Activated T-cell treated with anti-CD3 and anti-CD28 coated beads, Interleukin-2, amount 50 U/mL, for 24 hours (primary cell): ENCODE results near the gene EDIL3.

Experiments
- DNase-seq: peaks from one replicate; pipeline ENCODE4 v3.0.0-alpha.2; 2020
- H3K27ac Mint-ChIP-seq: 2 replicates; pipeline ENCODE4 v1.8.0; 2020; ENCODE audit warnings: mild to moderate bottlenecking, mixed read lengths
- H3K27me3 Mint-ChIP-seq: 2 replicates; pipeline ENCODE4 v1.8.0; 2020; ENCODE audit warnings: mixed read lengths
- H3K36me3 Mint-ChIP-seq: 2 replicates; pipeline ENCODE4 v1.8.0; 2020; ENCODE audit warnings: low read depth, mixed read lengths
- H3K4me1 Mint-ChIP-seq: 2 replicates; pipeline ENCODE4 v1.8.0; 2020; ENCODE audit warnings: low read depth, mixed read lengths
- H3K4me3 Mint-ChIP-seq: 2 replicates; pipeline ENCODE4 v1.8.0; 2020; ENCODE audit warnings: mild to moderate bottlenecking, moderate library complexity, mixed read lengths
- H3K9me3 Mint-ChIP-seq: 2 replicates; pipeline ENCODE4 v1.8.0; 2020; ENCODE audit warnings: mixed read lengths

EDIL3 gene, protein sequence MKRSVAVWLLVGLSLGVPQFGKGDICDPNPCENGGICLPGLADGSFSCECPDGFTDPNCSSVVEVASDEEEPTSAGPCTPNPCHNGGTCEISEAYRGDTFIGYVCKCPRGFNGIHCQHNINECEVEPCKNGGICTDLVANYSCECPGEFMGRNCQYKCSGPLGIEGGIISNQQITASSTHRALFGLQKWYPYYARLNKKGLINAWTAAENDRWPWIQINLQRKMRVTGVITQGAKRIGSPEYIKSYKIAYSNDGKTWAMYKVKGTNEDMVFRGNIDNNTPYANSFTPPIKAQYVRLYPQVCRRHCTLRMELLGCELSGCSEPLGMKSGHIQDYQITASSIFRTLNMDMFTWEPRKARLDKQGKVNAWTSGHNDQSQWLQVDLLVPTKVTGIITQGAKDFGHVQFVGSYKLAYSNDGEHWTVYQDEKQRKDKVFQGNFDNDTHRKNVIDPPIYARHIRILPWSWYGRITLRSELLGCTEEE

DNA sequence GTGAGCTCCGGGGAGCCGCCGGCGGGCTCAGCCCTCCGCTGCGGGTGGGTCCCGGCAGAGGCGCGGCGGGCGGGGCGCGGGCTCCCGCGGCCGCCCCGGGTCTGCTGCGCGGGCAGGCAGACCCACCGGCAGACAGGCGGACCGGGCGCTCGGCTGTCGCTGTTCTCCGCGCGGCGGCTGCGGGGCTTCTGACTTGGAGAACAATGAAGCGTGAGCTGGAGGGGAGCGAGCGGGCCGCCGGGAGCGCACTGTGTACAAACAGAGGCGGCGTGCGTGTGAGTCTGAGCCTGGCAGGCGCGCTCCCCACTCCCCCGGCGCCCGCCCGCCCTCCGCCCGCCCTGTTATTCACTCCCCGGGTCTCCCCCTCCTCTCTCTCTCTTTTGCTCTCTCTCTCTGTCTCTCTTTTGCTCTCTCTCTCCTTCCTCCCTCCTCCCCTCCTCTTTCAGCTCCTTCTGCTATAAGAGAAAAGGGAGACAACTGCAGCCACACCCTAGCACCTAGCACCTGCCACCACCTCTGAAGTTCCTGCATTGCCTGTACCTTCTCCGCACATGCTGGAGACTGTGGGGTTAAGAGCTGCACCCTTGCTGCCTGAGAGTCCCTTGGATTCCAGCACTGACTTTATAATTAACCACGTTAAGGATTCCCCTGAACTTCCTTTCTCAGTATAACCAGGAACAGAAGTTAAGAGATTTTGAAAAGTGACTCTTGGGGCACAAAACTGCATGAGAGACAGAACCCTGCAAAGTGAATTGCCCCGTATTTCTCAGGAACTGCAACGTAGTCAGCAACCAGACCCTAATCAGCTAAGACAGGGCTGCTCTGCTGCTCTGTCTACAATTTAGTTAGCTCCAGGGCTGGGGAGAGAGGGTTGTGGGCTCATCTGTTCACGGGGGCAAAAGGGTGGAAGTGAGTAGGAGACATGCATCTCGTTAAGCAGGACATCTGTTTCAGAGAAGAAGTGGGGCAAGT, at the start of gene EDIL3:
TSS of gene EDIL3 (minus strand) at position 277 of the 972 bp plus-strand sequence. CDS start 506 bp downstream, outside the sequence.
- Mint-ChIP-seq H3K4me1 (peaks cover 8% of the 10 kb centered on the region), H3K27me3 (peaks cover 49% of the 10 kb centered on the region), H3K9me3 (no peaks in the 10 kb centered on the region), H3K4me3 (no peak within 1 kb of the TSS), H3K36me3 (no peaks in the 10 kb centered on the region), H3K27ac (no peak within 1 kb of the TSS)
- DNase-seq = no peak

DNA sequence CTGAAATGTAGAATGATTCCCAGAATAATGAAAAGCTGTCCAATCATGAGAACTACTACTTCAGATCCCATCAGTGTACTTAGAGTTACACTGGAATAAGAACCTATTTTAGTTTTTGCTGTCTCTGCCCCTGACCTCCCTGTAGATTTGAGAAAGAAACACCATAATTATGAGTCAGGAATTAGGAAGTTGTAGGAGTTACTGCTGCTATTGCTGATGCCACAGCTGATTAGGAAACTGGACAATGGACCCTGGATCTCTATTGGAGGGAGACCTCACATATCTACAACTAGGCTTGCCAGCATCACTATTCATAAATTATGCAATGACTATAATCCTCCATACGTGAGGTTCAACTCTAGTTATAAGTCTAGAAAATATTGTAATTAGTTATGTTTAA, 48.8 kb upstream of the EDIL3 start:
- Mint-ChIP-seq H3K4me1 (no peaks in the 10 kb centered on the region), H3K9me3 (peaks cover 4% of the 10 kb centered on the region), H3K4me3 (no peak overlapping the region), H3K27me3 (no peaks in the 10 kb centered on the region), H3K27ac (no peak overlapping the region), H3K36me3 (no peaks in the 10 kb centered on the region)
- no peak for DNase-seq

DNA sequence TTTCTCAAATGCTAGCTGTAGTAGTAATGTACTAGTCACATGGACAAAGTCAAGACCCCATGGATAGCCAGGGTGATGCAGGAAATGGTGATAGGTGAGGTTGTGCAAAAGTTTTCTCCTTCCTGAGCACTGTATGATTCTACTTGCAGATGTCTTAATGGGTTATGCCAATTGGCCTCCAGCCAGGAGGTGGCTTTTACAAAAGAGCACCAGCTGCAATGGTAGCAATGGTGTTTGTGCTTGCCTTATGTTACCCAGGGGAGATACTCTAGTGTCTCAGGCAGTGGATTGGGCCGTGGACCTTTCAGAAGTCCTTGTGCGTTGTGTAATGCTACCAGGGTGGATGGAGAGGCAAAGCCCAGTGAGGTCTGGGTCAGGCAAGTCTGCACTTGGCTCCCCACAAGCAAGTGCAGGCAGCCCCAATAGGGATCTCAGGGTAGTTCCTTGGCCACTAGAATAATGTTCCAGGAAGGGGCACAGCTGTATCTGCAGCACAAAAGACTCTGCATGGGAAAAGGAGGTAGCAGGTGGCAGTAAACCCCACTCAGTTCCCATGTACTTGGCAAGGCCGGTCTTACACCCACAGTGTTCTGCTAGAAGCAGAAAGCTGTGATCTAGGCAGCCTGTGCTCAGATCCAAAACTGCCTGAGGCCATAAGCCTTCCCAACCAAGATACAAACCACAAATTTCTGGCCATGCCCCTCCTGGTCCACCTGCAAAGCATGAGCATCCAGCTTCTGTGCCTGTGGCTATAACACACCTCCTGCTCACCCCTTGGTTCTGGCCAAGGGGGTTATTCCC, 46.4 kb upstream of the EDIL3 start:
- DNase-seq = no peak
- peaks cover 9% of the 10 kb centered on the region for H3K9me3 Mint-ChIP-seq
- H3K4me1 Mint-ChIP-seq = no peaks in the 10 kb centered on the region
- no peaks in the 10 kb centered on the region for H3K27me3 Mint-ChIP-seq
- no peak overlapping the region for H3K4me3 Mint-ChIP-seq
- H3K36me3 Mint-ChIP-seq = no peaks in the 10 kb centered on the region
- no peak overlapping the region for H3K27ac Mint-ChIP-seq

DNA sequence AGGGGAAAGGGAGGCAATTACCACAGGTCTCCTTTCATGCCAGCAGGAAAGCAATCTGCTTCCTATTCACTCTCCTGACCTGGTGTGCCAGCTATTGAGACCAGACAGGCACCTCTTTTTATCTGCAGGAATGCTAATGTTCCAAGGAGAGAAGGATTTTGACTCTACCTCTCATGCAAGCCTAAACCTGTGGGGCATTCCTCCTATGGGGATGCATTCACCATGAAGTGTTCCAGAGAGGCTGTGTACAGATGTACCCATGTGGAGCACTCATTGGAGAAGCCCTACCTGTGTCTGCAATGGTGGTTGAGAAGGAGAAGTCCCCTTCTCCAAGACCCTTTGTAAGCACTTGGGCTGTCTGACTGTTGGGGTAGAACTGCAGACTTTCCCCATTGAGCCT, 45.4 kb upstream of the EDIL3 start:
- no peaks in the 10 kb centered on the region for H3K27me3 Mint-ChIP-seq
- no peak for DNase-seq
- no peak overlapping the region for H3K27ac Mint-ChIP-seq
- no peak overlapping the region for H3K4me3 Mint-ChIP-seq
- H3K4me1 Mint-ChIP-seq = no peaks in the 10 kb centered on the region
- H3K36me3 Mint-ChIP-seq = no peaks in the 10 kb centered on the region
- peaks cover 9% of the 10 kb centered on the region for H3K9me3 Mint-ChIP-seq

DNA sequence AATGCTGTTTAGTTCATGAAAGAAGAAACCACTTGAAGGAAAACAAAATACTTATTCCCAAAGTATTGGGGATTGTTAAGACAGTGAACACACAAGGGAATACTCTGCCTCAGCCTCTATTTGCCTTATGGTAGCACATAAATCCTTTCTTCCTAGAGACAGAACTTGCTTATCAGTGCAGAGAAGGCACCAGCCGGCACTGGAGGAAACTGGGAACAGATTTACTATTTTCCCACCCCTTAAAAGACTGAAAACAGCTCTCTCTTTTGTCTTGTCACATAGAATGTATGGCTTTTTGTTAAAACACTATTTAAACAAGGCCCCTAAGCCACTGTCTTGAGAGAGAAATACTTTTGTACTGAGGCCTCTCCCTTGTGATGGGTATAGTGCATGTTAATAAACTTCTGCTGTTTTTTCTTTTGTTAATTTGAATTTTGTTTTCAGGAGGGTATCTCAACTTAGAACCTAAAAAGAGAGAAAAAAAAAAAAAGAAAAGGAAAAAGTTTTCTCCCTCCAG, 40.7 kb upstream of the EDIL3 start:
- no peaks in the 10 kb centered on the region for H3K27me3 Mint-ChIP-seq
- peaks cover 7% of the 10 kb centered on the region for H3K9me3 Mint-ChIP-seq
- no peak overlapping the region for H3K4me3 Mint-ChIP-seq
- no peaks in the 10 kb centered on the region for H3K4me1 Mint-ChIP-seq
- H3K27ac Mint-ChIP-seq = no peak overlapping the region
- no peaks in the 10 kb centered on the region for H3K36me3 Mint-ChIP-seq
- no peak for DNase-seq

DNA sequence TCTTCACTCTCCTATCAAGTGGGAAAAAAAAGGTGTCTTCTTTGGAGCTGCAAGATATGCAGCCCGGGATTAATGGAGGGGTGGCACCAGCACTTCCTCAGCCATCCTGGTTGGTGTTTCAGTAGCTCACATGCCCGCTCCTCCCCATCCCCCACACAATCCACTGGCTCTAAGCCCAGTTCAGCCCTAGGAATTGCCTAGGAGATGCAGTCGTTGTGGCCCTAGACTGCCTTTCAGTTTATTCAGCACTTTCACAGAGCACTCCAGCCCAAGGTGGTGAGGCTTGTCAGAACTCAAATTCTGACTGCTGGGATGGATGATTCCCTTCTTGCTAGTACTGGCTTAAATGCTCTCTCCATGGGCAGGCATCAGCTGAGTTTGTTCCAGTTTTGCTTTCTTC, 35.1 kb upstream of the EDIL3 start:
- Mint-ChIP-seq H3K27ac (no peak overlapping the region), H3K4me3 (no peak overlapping the region), H3K9me3 (peaks cover 10% of the 10 kb centered on the region), H3K36me3 (no peaks in the 10 kb centered on the region), H3K4me1 (no peaks in the 10 kb centered on the region), H3K27me3 (no peaks in the 10 kb centered on the region)
- no peak for DNase-seq

DNA sequence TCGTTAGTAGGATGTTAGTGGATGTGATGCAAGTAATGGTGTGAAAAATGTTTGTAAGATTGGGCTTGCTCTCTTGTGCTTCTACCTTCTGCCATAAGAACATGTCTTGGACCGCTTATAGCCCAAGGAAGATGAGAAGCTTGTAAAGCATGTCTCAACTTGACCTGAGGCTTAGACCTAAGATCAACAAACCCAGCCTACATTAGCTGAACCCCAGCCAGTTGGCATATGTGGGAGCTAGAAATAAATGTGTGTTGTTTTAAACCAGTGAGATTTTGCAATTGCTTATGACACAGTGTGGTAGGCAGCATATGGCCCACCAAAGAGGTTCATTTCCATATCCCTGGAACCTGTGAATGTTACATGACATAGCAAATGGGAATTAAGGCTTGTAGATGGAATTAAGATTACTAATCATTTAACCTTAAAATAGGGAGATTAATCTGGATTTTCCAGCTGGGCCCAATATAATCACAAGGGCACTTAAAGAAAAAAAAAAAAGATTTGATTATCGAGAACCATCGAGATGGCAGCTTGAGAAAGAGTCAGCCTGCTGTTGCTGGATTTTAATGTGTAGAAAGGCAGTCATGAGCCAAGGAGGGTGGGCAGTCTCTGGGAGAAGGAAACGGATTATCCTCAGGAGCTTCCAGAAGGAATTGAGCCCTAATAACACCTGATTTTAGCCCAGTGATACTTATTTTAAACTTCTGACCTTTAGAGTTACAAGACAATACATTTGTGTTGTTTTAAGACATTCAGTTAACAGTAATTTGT, 27.3 kb upstream of the EDIL3 start:
- DNase-seq = no peak
- peaks cover 2% of the 10 kb centered on the region for H3K9me3 Mint-ChIP-seq
- H3K36me3 Mint-ChIP-seq = no peaks in the 10 kb centered on the region
- no peaks in the 10 kb centered on the region for H3K27me3 Mint-ChIP-seq
- no peak overlapping the region for H3K4me3 Mint-ChIP-seq
- H3K4me1 Mint-ChIP-seq = no peaks in the 10 kb centered on the region
- H3K27ac Mint-ChIP-seq = no peak overlapping the region

DNA sequence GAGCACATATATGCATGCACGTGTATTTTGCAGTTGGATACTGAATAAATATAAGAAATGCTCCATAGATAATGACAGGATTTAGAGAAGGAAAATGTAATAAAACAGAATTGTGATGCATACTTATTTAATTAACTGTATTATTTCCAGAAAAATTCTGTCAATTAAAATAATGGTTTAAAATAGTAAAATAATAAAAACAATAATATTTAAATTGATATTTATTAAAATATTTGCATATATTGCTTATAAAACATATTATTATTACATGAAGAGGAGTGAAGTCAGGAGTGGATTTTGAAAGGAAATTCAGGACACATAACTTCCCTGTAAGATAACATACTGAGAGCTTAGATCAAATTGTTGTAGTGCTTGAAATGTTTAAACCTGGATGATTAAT, 21.4 kb upstream of the EDIL3 start:
- H3K36me3 Mint-ChIP-seq = no peaks in the 10 kb centered on the region
- DNase-seq = no peak
- H3K4me3 Mint-ChIP-seq = no peak overlapping the region
- H3K4me1 Mint-ChIP-seq = no peaks in the 10 kb centered on the region
- no peak overlapping the region for H3K27ac Mint-ChIP-seq
- no peaks in the 10 kb centered on the region for H3K9me3 Mint-ChIP-seq
- H3K27me3 Mint-ChIP-seq = no peaks in the 10 kb centered on the region

DNA sequence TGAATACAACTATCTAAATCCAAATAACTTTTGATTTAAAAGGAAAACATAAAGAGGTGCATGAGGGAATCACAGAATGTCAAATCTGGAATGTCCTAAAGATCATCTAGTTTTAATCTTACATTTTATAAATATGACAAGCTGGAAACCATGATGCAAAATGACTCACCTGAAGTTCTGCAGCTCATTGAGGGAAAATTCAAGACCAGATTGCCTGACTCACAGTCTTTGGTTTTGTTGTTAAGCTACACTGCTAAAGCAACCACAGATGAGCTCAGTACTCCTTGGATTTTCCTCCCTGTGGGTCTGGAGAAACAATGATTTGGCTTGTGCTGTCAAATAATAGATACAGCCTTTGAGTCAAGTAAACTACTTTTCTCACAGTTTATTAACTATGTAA, 19.1 kb upstream of the EDIL3 start:
- Mint-ChIP-seq H3K36me3 (no peaks in the 10 kb centered on the region), H3K9me3 (peaks cover 3% of the 10 kb centered on the region), H3K4me3 (no peak overlapping the region), H3K27me3 (no peaks in the 10 kb centered on the region), H3K27ac (no peak overlapping the region), H3K4me1 (no peaks in the 10 kb centered on the region)
- DNase-seq = no peak

DNA sequence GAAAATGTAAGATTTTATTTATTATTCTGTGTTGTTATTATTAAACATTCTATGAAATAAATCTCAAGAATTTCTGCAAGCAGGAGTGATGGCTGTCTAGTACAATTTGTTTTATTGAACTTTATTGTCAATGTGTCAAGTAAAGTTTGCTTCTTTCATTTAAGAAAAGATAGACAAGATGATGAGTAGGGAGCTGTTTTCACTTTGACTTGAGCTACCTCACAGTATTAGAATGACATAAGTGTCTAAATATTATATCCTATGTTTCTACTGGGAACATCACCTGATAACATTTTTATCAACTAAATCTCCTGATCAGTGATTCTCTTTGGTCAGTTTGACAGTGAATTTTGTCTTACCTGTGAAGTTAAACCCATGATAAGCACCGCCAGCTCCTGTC, 12.7 kb upstream of the EDIL3 start:
- Mint-ChIP-seq H3K4me1 (no peaks in the 10 kb centered on the region), H3K36me3 (no peaks in the 10 kb centered on the region), H3K9me3 (peaks cover 5% of the 10 kb centered on the region), H3K27me3 (no peaks in the 10 kb centered on the region), H3K27ac (no peak overlapping the region), H3K4me3 (no peak overlapping the region)
- no peak for DNase-seq

DNA sequence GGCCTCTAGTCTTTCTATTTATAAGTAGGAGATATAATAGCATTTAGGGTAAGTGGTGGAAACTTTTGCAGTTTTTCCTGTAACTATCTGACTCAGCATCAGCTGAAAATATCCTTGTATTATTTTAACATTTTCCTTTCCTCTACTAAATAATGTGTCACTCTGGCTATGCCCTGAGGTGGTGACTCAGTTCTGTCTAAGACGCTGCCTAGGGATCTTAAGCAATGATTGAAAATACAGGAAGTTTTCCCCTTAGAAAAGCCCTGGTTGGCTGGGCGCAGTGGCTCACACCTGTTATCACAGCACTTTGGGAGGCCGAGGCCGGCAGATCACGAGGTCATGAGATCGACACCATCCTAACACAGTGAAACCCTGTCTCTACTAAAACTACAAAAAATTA, 9.3 kb upstream of the EDIL3 start:
- H3K4me3 Mint-ChIP-seq = no peak overlapping the region
- no peaks in the 10 kb centered on the region for H3K36me3 Mint-ChIP-seq
- H3K27ac Mint-ChIP-seq = no peak overlapping the region
- DNase-seq = no peak
- peaks cover 2% of the 10 kb centered on the region for H3K9me3 Mint-ChIP-seq
- H3K4me1 Mint-ChIP-seq = no peaks in the 10 kb centered on the region
- H3K27me3 Mint-ChIP-seq = no peaks in the 10 kb centered on the region

DNA sequence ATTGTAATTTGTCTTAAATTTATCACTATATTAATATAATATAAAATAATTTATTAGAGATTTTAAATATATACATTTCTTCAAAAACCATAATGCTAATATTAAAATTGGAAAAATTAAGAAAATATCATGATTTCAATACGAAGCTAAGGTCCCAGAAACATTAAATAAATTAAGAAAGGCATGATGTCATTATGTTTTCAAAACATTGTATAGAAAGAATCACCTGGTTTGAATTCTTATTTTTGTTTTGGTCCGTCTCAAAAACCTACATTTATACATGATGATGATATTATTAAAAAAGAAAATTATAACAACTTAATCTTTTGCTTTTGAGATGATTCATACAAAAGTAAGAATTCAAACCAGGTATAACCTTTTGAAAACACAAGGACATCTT, 8.2 kb upstream of the EDIL3 start:
- H3K4me1 Mint-ChIP-seq = no peaks in the 10 kb centered on the region
- H3K4me3 Mint-ChIP-seq = no peak overlapping the region
- no peaks in the 10 kb centered on the region for H3K27me3 Mint-ChIP-seq
- H3K9me3 Mint-ChIP-seq = peaks cover 2% of the 10 kb centered on the region
- no peak overlapping the region for H3K27ac Mint-ChIP-seq
- no peak for DNase-seq
- no peaks in the 10 kb centered on the region for H3K36me3 Mint-ChIP-seq

DNA sequence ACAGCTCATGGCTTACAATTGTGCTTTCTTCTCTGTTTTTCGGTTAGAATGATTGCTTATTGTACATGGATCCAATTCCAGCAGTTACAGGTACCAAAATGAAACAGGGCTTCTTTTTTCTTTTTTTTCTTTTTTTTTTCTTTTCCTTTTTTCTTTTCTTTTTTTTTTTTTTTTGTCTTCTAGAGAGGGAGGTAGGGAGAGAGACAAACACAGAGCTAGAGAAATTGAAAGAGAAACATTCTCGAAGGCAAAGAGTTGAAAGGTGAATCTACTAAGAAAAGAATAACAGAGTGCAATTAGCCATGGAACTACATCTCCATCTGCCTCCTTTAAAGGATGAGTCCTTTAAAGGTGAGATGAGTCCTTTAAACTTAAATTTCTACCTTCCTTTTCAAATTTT, 1.0 kb upstream of the EDIL3 start:
- Mint-ChIP-seq H3K27me3 (peaks cover 49% of the 10 kb centered on the region), H3K4me3 (no peak overlapping the region), H3K27ac (no peak overlapping the region), H3K9me3 (no peaks in the 10 kb centered on the region), H3K4me1 (peaks cover 8% of the 10 kb centered on the region), H3K36me3 (no peaks in the 10 kb centered on the region)
- DNase-seq = no peak
